ENCODE results near the gene ZFX.

Gene ZFX

GRCh38 chrX:24242649-24243175 lies 93.2 kb downstream of the ZFX start:
- DNase-seq: peak in 1 of 2 experiments; percentile 18

GRCh38 chrX:24243188-24243587 lies 93.7 kb downstream of the ZFX start:
- DNase-seq: no peak

- DNase-seq: no peak
Measured at GRCh38 chrX:24243692-24244091, 94.2 kb downstream of the ZFX start.

- DNase-seq: no peak
Measured at GRCh38 chrX:24245202-24245601, 95.7 kb downstream of the ZFX start.

GRCh38 chrX:24248042-24248441 lies 98.5 kb downstream of the ZFX start:
- no peak for DNase-seq

GRCh38 chrX:24253030-24253429 lies 103.5 kb downstream of the ZFX start:
- DNase-seq: no peak

- no peak for DNase-seq
Measured at GRCh38 chrX:24253469-24253868, 103.9 kb downstream of the ZFX start.

GRCh38 chrX:24257011-24257410 lies 107.5 kb downstream of the ZFX start:
- no peak for DNase-seq

- peak; percentile 58 to 77 for DNase-seq
Measured at GRCh38 chrX:24259544-24260240, 110.2 kb downstream of the ZFX start.

GRCh38 chrX:24260842-24261550 lies 111.5 kb downstream of the ZFX start:
- DNase-seq: no peak

GRCh38 chrX:24262309-24262708 lies 112.8 kb downstream of the ZFX start:
- DNase-seq: no peak

- no peak for DNase-seq
Measured at GRCh38 chrX:24264383-24264782, 114.9 kb downstream of the ZFX start.
